AG09309 (cell line): ENCODE data around the gene LRRC1.

Experiments used
- DNase-seq: peaks from one replicate; pipeline ENCODE4 v3.0.0-alpha.2; 2010; ENCODE audit warnings: low read depth
- H3K4me3 ChIP-seq: 2 replicates; pipeline ENCODE4 v1.5.1; 2011; ENCODE audit warnings: mild to moderate bottlenecking, low read depth, low read length, moderate library complexity; ENCODE audit not compliant: control insufficient read depth
- TF ChIP-seq, protein P1 (sequence below): IDR thresholded peaks from 2 replicates; pipeline ENCODE4 v1.5.1; 2011; ENCODE audit warnings: mild to moderate bottlenecking, low read depth, low read length, inconsistent platforms; ENCODE audit not compliant: insufficient read depth, control insufficient read depth; ENCODE audit errors: missing control alignments

Gene LRRC1

DNA sequence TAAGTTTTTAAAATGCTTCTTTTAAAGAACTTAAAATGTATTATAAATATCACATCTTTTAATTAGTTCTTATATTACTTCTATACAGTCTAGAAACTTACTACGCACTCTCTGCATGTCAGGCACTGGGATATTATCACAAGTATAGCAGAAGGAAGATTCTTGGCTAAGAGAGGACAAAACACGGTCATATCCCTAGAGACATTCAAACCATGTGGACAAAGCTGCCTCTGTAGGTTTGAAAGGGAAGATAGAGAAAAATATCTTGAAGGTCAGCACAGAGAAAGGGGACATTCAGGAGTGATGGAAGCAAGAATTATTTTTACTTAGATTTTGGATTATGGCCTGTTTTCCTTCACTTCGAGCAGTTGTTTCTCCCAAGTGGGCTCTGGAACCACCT, 64.1 kb downstream of the LRRC1 start:
- H3K4me3 ChIP-seq, result no peak overlapping the region
- no peak for DNase-seq
- TF ChIP-seq, protein P1, sequence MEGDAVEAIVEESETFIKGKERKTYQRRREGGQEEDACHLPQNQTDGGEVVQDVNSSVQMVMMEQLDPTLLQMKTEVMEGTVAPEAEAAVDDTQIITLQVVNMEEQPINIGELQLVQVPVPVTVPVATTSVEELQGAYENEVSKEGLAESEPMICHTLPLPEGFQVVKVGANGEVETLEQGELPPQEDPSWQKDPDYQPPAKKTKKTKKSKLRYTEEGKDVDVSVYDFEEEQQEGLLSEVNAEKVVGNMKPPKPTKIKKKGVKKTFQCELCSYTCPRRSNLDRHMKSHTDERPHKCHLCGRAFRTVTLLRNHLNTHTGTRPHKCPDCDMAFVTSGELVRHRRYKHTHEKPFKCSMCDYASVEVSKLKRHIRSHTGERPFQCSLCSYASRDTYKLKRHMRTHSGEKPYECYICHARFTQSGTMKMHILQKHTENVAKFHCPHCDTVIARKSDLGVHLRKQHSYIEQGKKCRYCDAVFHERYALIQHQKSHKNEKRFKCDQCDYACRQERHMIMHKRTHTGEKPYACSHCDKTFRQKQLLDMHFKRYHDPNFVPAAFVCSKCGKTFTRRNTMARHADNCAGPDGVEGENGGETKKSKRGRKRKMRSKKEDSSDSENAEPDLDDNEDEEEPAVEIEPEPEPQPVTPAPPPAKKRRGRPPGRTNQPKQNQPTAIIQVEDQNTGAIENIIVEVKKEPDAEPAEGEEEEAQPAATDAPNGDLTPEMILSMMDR, result no peak

DNA sequence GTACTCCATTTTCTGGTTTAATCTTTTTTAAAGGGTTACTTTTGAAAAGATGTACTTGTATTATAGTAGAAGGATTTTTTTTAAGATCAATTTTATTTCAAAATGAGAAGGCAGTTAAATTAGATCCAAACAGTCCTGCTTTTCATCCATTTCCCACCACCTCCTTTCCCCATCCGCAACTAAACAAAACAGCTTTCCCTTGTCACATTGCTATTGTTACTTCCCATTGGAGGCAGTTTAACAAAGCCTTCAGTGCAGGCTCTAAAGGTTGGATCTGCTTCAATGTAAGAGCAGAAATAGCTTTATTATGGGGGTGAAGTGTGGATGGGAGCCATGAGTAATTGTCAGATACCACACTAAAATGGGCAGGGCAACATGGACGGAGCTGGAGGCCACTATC, 65.7 kb downstream of the LRRC1 start:
- TF ChIP-seq, protein P1, result no peak
- H3K4me3 ChIP-seq, result no peak overlapping the region
- no peak for DNase-seq

DNA sequence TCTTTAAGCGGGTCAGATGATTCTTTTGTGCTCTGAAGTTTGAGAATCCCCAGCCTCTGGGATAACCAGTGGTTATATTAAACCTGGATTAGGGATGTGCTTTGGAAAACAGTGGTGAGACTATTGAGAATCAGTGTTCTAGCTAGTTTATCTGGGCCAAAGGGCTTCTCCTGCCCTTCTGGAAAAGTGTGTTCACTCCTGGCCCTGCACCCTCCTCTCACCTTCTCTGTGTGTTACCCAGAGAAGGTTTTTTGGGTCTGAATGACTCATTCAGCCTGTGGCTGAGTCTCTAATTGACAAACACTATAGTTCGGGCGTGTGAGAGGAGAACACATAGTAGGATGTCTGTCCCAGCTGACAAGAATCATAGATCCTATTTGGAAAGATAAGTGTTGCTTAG, 66.7 kb downstream of the LRRC1 start:
- no peak for DNase-seq
- TF ChIP-seq, protein P1, result no peak
- H3K4me3 ChIP-seq, result no peak overlapping the region

DNA sequence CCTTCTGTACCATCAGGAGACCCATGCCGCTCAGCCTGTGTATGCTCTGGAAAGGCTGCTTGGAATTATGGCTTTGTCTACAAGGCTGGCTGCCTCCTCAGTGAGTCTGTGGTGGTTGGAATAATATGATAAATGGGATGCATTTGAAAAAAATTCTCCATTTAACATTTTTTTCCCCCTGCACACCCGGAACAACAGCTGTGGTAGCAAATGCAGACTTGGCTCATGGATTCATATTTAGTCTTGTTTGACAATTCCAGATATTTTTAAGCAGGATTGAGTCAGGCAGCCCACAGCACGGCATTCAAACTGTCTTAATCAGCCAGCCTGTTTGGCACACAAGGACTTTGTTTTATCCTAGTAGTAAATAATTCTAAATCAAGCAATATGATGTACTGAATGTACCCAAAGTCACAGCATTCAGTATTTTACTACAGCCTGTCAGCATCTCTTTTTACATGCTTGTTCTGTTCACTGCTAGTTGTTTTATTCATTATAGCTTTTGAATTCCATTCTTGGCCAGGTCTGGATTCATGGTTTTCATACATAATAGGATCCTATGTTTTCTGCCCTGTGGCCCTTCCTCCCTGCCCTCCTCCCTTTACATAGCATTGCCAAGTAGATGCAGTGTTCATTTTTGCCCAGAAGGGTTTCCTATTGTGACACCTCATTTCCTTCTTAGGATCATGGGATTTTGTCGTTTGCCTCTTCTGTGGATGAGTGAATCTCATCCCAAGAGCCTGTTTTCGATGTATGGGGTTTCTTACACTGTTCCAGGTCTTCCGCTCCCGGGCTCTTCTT, 68.1 kb downstream of the LRRC1 start:
- DNase-seq, result peak; percentile 61
- TF ChIP-seq, protein P1, result no peak

DNA sequence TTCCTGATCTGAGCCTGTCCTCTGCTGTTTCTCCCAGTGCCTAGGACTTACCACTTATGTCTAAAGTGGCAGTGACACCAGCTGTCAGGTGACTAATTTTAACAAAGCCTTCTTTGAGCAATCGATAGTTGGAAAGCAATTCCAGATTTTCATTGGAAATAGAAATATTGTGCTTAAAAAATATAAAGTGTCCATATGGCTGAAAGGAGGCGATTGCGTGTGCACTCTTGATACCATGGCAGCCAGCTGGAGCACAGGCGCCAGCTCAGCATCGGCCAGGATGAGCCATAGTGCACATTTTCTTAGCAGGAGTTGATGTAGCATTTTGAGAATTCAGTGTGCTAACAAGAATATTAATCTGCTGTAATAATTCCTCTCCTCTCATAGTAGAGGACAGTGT, 70.0 kb downstream of the LRRC1 start:
- no peak overlapping the region for H3K4me3 ChIP-seq
- TF ChIP-seq, protein P1, result no peak
- DNase-seq, result no peak

More for the DNA sequence above, 68.1 kb downstream of the LRRC1 start:
- no peak overlapping the region for H3K4me3 ChIP-seq

DNA sequence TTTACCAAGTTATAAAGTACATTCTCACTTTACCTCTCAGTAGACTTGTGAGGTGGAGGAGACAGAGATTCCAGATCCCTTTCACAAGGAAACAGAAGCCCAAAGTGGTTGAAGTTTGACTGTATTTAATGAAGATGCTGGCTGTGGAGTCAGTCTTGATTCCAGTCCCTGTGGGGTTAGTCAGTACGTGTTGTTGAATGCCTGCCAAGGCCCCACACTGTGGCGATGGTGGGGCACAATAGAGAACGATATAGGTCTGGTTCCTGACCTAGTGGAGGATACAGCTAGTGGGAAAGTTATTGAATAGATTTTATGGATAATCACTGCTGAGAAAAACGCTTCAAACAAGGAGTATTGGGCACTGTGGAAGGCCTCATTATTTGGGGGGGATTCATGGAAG, 71.4 kb downstream of the LRRC1 start:
- no peak for DNase-seq
- TF ChIP-seq, protein P1, result no peak
- H3K4me3 ChIP-seq, result no peak overlapping the region
